ENCODE data around the gene ZCCHC14. TPM values are rescaled to one million over a fixed set of nuclear protein-coding genes. Genes with fewer than 3 reads are reported as not detected.
A peak's percentile ranks its signal among the peaks of the same experiment; 100 is the strongest.

The ZCCHC14 gene
- total RNA-seq, 1 experiment from 2014 or later = 27.7 TPM

DNA sequence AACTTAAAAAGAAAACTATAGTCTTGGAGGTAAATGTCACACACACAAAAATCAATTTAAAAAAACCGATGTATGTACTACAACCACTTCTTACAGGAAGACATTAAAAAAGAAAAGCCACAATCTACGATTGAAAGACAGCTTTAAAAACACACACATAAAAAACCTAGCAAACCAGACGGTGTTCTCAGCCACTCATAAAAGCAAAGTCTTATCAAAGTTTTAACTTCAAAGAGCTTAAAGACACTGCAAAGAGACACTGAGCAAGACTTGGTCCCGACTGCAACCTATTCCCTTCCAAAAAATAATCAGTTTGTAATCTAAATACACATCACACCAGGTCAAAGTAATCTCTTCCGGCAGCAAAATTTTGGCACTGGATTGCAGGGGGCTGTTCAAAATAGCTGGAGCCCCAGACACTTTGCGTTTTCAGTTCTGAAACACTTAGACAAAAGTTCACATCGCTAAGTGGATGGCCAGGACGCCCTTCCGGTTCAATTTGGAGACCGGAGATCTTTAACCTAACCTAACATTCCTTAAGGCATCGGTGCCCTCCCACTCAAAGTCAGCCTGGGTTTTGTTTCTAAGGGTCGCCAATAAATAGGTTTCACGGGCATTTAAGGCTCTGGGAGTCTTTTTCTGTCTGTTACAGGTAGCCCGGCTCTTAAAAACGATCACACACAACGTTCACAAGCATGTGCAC lies 2.6 kb downstream of the ZCCHC14 start:
- H3K27me3 ChIP-seq (ENCODE audit: insufficient read depth, low read length) = no peaks in the 10 kb centered on the region
- peak overlapping the region; percentile 59 for H3K4me2 ChIP-seq (ENCODE audit: insufficient read depth, insufficient read length, low read length)
- no peaks in the 10 kb centered on the region for H3K79me1 ChIP-seq (ENCODE audit: insufficient read depth, low read depth, low read length, poor library complexity, severe bottlenecking)
- peaks cover 5% of the 10 kb centered on the region for H3K23me2 ChIP-seq (ENCODE audit: insufficient read length, low read depth, low read length, poor library complexity, severe bottlenecking)
- no peak overlapping the region for H3K23ac ChIP-seq (ENCODE audit: insufficient read length, low read depth, low read length)
- no peak overlapping the region for H3K18ac ChIP-seq (ENCODE audit: insufficient read length, low read depth, low read length)
- H2BK120ac ChIP-seq (ENCODE audit: low read depth, low read length, poor library complexity, severe bottlenecking) = no peak overlapping the region
- H2BK12ac ChIP-seq (ENCODE audit: insufficient read length, low read depth, low read length) = no peak overlapping the region
- H3T11ph ChIP-seq (ENCODE audit: low read length) = no peak overlapping the region
- Mint-ChIP-seq H3K4me3 (peak overlapping the region; percentile 72 to 87), H3K27ac (no peak overlapping the region; a peak in 1 of 7 replicates), H3K27me3 (ENCODE audit: low read depth) (no peaks in the 10 kb centered on the region), H3K9me3 (no peaks in the 10 kb centered on the region), H3K4me1 (peaks cover 29 to 45% of the 10 kb centered on the region in 2 experiments), H3K36me3 (ENCODE audit: insufficient read depth in 1 of 3, low read depth in 3 of 3) (peaks cover 3 to 9% (median 4%) of the 10 kb centered on the region in 3 experiments; a peak in 6 of 7 replicates)
- H2BK15ac ChIP-seq (ENCODE audit: low read depth, low read length) = no peak overlapping the region
- H3K9me3 ChIP-seq (ENCODE audit: control insufficient read depth, low read depth, low read length) = no peaks in the 10 kb centered on the region
- H4K8ac ChIP-seq (replicated peaks; ENCODE audit: insufficient read length, low read depth, low read length) = no peak overlapping the region
- DNase-seq = no peak
- no peak overlapping the region for H3K4ac ChIP-seq (ENCODE audit: low read depth, low read length)
- no peak overlapping the region for H4K91ac ChIP-seq (ENCODE audit: insufficient read length, low read depth, low read length)
- no peak overlapping the region for H3K27ac ChIP-seq (ENCODE audit: insufficient read length, low read depth, low read length)
- no peak overlapping the region for H2AFZ ChIP-seq (ENCODE audit: low read length)
- no peak overlapping the region for H3K14ac ChIP-seq (ENCODE audit: insufficient read depth, low read length)
- no peak overlapping the region for H3K56ac ChIP-seq (ENCODE audit: insufficient read length, low read depth, low read length)
- H3K9ac ChIP-seq (ENCODE audit: extremely low read depth, insufficient read length, low read length) = no peak overlapping the region
- no peak overlapping the region for H2AK5ac ChIP-seq (ENCODE audit: insufficient read length, low read length)
- WGBS (ENCODE audit: extremely low coverage, insufficient read length, low lambda C conversion rate) = no CpG with 5 or more reads among the region's 16 CpGs
- TF ChIP-seq, protein P1, sequence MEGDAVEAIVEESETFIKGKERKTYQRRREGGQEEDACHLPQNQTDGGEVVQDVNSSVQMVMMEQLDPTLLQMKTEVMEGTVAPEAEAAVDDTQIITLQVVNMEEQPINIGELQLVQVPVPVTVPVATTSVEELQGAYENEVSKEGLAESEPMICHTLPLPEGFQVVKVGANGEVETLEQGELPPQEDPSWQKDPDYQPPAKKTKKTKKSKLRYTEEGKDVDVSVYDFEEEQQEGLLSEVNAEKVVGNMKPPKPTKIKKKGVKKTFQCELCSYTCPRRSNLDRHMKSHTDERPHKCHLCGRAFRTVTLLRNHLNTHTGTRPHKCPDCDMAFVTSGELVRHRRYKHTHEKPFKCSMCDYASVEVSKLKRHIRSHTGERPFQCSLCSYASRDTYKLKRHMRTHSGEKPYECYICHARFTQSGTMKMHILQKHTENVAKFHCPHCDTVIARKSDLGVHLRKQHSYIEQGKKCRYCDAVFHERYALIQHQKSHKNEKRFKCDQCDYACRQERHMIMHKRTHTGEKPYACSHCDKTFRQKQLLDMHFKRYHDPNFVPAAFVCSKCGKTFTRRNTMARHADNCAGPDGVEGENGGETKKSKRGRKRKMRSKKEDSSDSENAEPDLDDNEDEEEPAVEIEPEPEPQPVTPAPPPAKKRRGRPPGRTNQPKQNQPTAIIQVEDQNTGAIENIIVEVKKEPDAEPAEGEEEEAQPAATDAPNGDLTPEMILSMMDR (conservative IDR thresholded peaks at IDR 0.05) = no peak
- H3K4me1 ChIP-seq (ENCODE audit: insufficient read depth, low read length) = no peaks in the 10 kb centered on the region; the same call in 1 of the 2 replicates
- no peak overlapping the region for H2BK20ac ChIP-seq (ENCODE audit: low read depth, low read length, poor library complexity, severe bottlenecking)
- H2BK5ac ChIP-seq (ENCODE audit: insufficient read length, low read length) = no peak overlapping the region
- H4K5ac ChIP-seq (ENCODE audit: insufficient read length, low read depth, low read length) = no peak overlapping the region
- H4K20me1 ChIP-seq (ENCODE audit: control insufficient read depth, insufficient read depth, insufficient read length) = no peaks in the 10 kb centered on the region
- H3K79me2 ChIP-seq (ENCODE audit: insufficient read depth, low read length) = peaks cover 14% of the 10 kb centered on the region; the same call in 1 of the 2 replicates
